GM18867 (cell line): ENCODE data around the gene CIDEA.
"Not testable (repeated sequence)": the region's sequence is repeated elsewhere in the genome, so short reads cannot be mapped to it uniquely, and the experiment has no call there.

ENCODE experiments used
- ATAC-seq: cut with Tn5 transposase; IDR thresholded peaks from one replicate; pipeline ENCODE4 v1.9.1; 2021; ENCODE audit warnings: mild to moderate bottlenecking, moderate library complexity; ENCODE audit not compliant: unreplicated experiment

CIDEA gene

DNA sequence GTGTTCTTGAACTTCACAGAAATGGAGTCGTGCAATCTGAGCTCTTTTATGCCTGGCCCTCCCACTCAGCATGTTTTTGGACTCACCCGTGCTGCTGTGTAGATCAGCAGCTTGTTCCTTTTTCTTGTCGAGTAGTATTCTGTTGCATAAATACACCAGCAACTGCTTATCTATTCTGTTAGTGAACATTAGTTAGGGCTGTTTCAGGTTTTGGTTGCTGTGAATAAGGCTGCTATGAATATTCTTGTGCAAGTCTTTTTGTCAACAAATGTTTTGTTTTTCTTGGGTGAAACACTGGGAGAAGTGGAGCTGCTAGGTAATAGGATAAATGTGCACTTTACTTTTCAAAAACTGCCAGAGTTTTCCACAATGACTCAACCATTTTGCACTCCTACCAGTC lies 15.3 kb upstream of the CIDEA start:
- ATAC-seq = no peak

- no peak for ATAC-seq
Observed at GRCh38 chr18:12239431-12239830, 14.7 kb upstream of the CIDEA start.

DNA sequence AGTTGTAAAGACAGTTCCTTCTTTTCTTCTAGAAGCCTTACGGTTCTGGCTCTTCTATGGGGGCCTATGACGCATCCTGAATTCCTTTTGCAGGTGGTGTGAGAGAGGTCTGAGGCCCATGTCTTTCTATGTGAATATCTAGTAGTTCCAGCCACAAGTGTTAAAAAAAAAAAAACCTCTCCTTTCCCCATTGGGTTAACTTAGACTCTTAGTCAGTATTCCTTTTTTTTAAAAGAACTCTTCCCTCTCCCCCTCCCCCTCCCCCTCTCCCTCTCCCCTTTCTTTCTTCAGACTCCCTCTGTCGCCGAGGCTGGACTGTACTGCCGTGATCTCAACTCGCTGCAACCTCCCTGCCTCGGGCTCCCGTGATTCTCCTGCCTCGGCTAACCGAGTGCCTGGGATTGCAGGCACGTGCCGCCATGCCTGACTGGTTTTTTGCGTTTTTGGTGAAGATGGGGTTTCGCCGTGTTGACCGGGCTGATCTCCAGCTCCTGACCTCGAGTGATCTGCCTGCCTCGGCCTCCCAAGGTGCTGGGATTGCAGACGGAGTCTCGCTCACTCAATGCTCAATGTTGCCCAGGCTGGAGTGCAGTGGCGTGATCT lies 11.4 kb upstream of the CIDEA start:
- ATAC-seq = no peak

GRCh38 chr18:12243272-12243671 lies 10.9 kb upstream of the CIDEA start:
- ATAC-seq = not testable (repeated sequence)

DNA sequence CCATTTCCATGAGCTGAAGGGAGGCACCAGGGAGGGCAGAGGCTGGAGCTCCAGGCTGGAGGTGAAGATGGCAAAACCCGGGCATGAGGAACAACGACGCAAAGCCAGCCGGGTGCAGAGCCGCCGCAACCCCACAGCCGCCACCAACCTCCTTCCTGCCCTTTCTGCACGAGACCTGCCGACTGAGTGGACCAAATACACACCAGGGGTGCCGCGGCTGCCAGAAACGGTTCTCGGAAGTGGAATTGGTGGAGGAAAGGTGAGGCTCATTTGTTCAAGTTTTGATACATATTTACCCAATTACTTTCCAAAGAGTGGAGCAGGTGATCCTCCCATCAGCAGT lies 8.4 kb upstream of the CIDEA start:
- ATAC-seq = no peak

GRCh38 chr18:12246849-12247808 lies 7.0 kb upstream of the CIDEA start:
- no peak for ATAC-seq

DNA sequence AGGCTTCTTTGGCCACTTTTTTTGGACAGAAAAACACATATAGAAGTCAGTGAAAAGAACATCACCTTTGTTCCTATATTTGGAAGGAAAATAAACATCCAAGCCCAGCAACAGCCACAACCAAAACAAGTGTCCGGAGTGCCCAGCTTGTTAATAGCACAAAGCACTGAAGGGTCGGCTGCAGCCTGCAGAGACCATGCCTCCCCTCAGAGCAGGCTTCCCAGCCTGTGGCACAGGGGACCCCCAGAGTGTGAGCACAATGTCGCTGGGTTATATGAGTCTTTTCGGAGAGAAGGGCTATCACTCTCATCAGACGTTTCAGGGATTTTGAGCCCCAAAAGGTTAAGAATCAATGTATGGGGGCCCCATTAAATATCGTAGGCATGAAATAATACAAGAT lies 6.2 kb upstream of the CIDEA start:
- ATAC-seq = no peak

DNA sequence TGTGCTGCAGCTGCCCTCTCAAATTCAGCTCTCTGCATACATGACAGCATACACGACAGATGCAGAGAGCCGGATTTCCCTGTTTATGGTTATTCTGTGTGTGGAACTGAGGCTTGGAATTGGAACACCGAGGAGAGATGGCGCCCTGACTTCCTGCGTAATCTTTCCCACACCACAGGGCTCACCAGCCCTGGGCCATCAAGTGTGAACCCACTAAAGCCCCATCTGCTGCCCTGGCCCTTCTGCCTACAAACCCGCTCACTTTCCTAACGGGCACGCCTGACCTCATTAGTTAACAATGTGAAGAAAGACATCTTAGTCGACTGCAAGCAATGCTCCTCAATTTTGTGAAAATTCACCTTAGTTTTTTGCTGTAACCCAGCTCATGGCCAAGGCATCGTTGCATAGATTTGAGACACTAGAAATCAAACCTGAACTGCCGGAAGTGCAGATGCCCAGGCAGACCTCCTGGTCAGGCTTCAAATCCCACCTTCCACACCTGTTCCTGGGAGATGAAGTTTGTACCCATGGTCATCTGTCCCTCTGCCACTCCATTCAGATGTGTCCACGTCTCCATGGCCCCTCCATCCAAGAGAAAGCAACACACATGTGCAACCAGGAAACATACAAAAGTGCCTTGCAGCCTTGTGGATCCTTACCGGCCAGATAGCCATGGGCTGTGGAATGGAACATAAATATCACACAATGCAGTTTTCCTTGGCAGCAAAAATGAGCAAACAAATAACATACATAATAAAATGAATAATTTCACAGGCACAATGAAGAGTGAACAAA lies 5.0 kb upstream of the CIDEA start:
- ATAC-seq = no peak

DNA sequence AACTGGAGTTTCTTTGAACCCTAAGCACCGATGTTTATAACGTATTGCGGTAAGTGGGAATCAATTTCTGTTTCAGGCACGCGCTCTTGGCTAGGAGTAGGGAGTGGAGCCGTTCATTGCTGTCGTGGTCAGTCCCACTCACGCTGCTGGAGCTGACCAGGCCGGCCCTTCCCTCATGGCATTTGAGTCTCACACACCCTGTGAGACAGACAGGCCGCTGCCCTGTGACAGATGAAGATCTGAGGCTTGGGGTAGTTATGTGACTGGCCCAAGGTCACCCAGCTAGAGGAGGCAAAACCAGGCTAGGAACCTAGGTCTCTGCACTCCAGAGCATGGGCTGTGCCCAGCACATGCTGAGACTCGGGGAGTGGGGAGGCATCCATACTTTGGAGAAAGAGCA lies 2.9 kb upstream of the CIDEA start:
- ATAC-seq = no peak

DNA sequence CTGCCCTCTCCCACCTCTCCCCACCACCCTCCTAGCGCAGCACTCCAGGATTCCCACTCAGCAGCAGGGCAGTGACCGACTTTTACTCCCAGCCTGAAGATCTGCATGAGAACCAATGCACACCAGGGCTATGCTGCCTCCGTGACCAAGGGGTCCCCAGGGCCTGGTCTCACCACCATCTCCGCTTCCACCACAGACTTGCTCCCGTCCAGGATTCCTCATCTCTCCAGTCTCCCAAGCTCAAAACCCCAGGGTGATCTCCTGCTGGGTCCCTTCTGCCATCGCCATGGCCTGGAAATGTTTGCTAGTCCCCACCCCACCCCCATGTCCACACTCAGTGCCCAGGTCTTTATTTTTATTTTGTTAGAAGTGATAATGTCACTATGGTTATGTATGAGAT lies 2.1 kb upstream of the CIDEA start:
- no peak for ATAC-seq

DNA sequence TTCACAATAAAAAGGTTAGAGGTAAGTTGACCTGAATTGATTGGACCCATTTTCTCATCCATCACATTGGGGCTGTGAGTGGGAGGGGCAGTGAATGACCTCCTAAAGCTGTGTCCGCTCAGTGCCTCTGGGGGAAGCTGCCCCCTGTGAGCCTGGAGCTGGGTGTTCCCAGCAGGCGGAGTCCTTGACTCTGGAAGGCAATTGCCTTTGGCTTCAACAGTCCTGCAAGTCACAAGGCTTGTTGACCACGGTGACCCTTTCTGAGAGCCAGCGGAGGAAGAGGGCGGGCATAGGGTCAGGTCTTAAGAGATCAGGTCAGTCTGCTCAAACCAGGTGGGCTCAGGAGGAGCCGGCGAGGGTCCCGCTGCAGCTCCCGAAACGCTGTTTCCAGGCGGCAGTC lies 1.1 kb upstream of the CIDEA start:
- ATAC-seq = no peak

GRCh38 chr18:12253663-12254135 lies 462 bp upstream of the CIDEA start:
- ATAC-seq = no peak

DNA sequence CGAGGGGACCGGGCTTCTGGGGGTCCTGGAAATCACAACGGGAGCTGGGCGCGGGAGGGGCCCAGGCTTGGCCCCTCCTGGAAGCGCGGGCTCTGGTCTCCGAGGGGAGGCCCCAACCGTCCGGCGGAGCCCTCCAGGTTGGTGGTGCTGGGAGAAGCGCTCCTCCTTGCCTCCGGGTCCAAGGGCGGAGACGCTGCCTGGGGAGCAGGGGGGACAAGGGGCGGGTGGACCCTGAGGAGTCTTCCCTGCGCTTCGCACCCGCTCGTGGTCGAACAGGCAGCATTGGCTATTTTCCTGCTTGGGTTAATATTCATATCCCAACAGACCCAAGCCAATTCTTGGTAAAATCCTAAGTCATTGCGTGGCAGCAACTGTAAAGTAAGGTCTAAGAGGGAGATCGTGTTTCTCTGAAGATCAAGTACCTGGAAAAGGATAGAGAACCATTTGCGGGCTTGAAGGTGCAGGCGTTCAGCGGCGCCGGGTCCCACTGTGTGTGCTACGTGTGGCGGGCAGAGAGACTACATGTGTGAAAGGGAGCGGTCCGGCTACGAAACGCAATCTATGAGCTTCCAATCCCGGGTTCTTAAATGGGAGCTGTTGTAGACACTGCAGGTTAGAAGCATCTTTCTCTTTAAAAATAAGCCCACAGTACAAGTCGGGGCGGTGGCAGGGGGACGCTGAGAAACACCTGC lies 805 bp downstream of the CIDEA start:
- no peak for ATAC-seq

DNA sequence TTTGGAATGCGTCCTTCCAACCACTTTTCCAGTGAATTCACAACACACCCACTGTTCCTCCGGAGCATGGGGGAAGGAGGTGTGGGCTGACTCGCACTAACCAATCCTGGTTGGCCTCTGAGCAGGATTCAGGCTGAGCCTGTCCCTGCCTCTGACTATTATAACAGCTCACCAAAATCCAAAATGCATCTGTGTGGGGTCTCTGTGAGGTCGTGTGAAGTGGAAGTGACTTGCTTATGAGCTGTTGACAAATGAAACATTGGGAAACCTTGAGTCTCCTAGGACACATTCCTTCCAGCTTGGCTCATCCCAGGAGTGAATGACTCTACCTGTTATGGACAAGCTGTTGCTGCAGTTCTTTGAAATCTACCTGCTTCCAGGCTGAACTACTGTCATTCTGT lies 1.5 kb downstream of the CIDEA start:
- no peak for ATAC-seq

- ATAC-seq = no peak
Observed at GRCh38 chr18:12256951-12257350, 2.8 kb downstream of the CIDEA start.

- ATAC-seq = no peak
Observed at GRCh38 chr18:12257996-12258718, 4.0 kb downstream of the CIDEA start.

DNA sequence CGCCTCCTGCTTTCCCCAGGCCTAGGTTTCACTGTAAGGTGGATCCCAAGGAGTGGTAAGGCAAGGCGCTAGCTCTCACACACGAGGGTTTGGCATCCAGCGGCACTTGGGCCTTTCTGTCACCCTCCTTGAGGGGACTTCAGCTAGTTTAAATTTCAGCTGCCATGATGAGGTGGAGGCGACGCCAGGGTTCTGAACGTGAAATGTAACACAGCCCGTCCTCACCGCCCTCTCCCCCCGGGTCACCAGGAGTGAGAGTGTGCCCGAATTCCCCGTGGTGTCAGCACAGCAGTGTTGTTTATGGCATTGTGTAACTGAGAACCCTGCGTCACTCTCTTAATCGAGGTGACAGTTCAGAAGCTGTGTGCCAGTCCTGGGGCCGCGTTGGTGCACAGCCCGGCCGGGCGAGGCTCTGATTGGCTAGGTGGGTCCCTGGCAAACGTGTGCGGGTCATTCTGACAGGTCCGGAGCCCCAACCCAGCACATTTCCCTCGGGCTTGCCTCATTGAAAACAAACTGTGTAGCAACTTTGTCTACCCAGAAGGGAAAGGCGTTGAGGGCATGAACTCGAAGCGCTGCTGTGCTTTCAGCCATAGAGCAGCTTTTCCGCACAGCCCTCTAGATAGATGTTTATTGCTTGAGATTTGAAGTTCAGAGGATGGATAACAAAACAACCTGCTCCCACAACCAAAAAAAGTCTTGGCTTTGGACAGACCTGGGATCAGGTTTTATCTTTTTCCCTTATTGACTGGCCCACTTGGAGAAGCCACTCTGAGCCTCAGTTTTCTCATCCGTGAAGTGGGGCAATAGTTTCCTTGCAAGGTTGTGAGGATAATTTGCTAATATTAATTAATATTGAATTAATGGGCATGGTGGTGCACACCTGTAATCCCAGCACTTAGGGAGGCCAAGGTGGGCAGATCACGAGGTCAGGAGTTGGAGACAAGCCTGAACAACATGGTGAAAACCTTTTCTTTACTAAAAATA lies 4.9 kb downstream of the CIDEA start:
- ATAC-seq = no peak

GRCh38 chr18:12262748-12263147 lies 8.6 kb downstream of the CIDEA start:
- ATAC-seq = no peak

DNA sequence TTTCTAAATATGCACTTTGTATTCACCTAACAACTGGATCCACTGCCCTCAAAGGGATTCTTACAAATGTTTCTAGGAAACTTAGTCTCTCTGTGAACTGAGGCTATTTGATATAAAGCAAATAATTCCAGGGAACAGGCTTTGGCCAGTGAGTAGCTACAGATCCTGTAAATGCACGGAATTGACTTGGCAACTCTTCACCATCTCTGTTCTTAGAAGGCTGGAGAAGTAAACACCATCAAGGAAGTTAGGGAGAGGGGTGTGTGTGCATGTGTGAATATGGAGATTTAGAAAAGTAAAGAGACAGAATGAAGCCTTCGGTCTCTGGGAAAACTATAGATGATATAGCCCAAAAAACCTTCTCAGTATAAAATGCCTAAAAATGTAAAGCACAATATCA lies 10.7 kb downstream of the CIDEA start:
- no peak for ATAC-seq
